ENCODE data around the gene TSBP1. TPM values are rescaled to one million over a fixed set of nuclear protein-coding genes. Genes with fewer than 3 reads are reported as not detected.
"Not testable (repeated sequence)": the region's sequence is repeated elsewhere in the genome, so short reads cannot be mapped to it uniquely, and the experiment has no call there.

The TSBP1 gene
- total RNA-seq, 1 donor from 2014 or later = not detected

DNA sequence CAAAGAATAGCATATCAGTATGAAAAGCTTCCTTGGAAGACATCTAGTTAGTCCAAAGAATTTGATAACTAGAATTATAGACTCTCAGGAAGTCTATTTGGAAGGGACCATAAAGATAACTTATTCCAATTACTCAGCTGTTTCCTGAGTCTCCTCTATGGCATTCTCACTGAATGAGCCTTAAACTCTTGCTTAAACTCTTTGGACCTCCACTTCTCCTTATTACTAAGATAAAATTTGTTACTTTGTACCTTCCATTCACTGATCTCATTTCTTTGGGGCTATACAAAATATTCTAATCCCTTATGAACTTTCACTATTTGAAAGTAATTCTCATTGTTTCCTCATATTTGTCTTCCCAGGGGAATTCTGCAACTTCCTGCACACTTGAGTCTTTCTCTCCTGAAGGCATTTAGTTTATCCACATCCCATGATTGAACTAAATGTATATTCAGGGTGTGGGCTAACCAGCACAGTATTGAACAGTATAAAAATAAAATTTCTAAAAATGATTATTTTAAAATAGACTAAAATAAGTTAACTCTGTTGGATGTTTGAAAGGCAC is 80.7 kb downstream of the TSBP1 start:
- H3K4me3 ChIP-seq = no peak overlapping the region
- no peak for DNase-seq (ENCODE audit: extremely low spot score in 2 of 2)
- TF ChIP-seq POLR2AphosphoS5 (IDR thresholded peaks at IDR 0.05; ENCODE audit: insufficient read depth in 1 of 2, low read depth in 1 of 2) = no peak
- TF ChIP-seq, protein P1, sequence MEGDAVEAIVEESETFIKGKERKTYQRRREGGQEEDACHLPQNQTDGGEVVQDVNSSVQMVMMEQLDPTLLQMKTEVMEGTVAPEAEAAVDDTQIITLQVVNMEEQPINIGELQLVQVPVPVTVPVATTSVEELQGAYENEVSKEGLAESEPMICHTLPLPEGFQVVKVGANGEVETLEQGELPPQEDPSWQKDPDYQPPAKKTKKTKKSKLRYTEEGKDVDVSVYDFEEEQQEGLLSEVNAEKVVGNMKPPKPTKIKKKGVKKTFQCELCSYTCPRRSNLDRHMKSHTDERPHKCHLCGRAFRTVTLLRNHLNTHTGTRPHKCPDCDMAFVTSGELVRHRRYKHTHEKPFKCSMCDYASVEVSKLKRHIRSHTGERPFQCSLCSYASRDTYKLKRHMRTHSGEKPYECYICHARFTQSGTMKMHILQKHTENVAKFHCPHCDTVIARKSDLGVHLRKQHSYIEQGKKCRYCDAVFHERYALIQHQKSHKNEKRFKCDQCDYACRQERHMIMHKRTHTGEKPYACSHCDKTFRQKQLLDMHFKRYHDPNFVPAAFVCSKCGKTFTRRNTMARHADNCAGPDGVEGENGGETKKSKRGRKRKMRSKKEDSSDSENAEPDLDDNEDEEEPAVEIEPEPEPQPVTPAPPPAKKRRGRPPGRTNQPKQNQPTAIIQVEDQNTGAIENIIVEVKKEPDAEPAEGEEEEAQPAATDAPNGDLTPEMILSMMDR (IDR thresholded peaks at IDR 0.05) = no peak
- no peak for TF ChIP-seq POLR2A (IDR thresholded peaks at IDR 0.05)
- H3K36me3 ChIP-seq = no peaks in the 10 kb centered on the region
- intact Hi-C loops (cut with DNase I) = no loop called here
- H3K27me3 ChIP-seq = no peaks in the 10 kb centered on the region
- no peaks in the 10 kb centered on the region for H3K9me3 ChIP-seq
- H3K27ac ChIP-seq = no peak overlapping the region
- H3K4me1 ChIP-seq = no peaks in the 10 kb centered on the region

DNA sequence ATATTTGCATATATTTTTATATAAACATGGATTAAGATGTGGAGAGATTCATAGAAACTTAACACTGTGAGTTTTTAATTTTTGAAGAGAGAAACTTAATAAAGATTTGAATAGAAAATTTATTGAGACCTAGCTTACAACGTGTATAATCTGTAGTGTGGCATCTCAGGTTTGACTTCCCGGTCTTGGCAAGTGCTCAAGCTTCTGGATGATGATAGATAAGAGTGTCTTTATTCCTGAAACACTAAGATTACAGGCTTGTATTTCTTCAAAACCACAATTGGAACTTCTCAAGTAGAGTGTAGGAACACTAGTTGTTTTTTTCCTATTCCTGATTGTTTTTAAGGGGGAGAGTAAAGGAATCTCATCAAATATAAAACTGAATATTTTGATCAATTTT is 83.3 kb downstream of the TSBP1 start:
- H3K36me3 ChIP-seq = no peaks in the 10 kb centered on the region
- no peak overlapping the region for H3K4me3 ChIP-seq
- intact Hi-C loops (cut with DNase I) = no loop called here
- no peak overlapping the region for H3K27ac ChIP-seq
- no peaks in the 10 kb centered on the region for H3K4me1 ChIP-seq
- no peak for DNase-seq (ENCODE audit: extremely low spot score in 2 of 2)
- H3K9me3 ChIP-seq = no peaks in the 10 kb centered on the region
- TF ChIP-seq POLR2AphosphoS5 (IDR thresholded peaks at IDR 0.05; ENCODE audit: insufficient read depth in 1 of 2, low read depth in 1 of 2) = no peak
- TF ChIP-seq POLR2A (IDR thresholded peaks at IDR 0.05) = no peak
- H3K27me3 ChIP-seq = no peaks in the 10 kb centered on the region

GRCh38 chr6:32273801-32274577 is 97.7 kb downstream of the TSBP1 start:
- H3K36me3 ChIP-seq; H3K27me3 ChIP-seq; H3K27ac ChIP-seq; H3K4me1 ChIP-seq; DNase-seq (ENCODE audit: extremely low spot score in 2 of 2); H3K9me3 ChIP-seq; intact Hi-C loops (cut with DNase I); H3K4me3 ChIP-seq: not testable (repeated sequence)

GRCh38 chr6:32271429-32271828 is 100.3 kb downstream of the TSBP1 start:
- Histone ChIP-seq H3K27ac (no peak overlapping the region), H3K27me3 (no peaks in the 10 kb centered on the region), H3K4me3 (no peak overlapping the region), H3K4me1 (no peaks in the 10 kb centered on the region), H3K9me3 (no peaks in the 10 kb centered on the region), H3K36me3 (no peaks in the 10 kb centered on the region)
- DNase-seq (ENCODE audit: extremely low spot score in 2 of 2) = no peak
- TF ChIP-seq, protein P1 (IDR thresholded peaks at IDR 0.05) = no peak
- no peak for TF ChIP-seq POLR2AphosphoS5 (IDR thresholded peaks at IDR 0.05; ENCODE audit: insufficient read depth in 1 of 2, low read depth in 1 of 2)
- TF ChIP-seq POLR2A (IDR thresholded peaks at IDR 0.05) = no peak
- intact Hi-C loops (cut with DNase I) = no loop called here

DNA sequence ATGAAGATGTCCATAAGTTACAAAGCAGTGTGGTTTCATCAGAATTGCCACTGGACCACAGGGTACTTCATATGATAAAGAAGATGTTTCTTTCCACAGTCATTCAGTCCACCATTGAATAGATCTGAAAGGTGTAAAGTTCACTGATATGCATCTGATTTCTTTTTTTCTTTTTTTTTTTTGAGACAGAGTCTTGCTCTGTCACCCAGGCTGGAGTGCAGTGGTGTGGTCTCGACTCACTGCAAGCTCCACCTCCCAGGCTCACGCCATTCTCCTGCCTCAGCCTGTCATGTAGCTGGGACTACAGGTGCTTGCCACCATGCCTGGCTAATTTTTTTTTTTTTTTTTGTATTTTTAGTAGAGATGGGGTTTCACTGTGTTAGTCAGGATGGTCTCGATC is 103.2 kb downstream of the TSBP1 start:
- H3K27me3 ChIP-seq; intact Hi-C loops (cut with DNase I); H3K27ac ChIP-seq; H3K4me1 ChIP-seq; H3K36me3 ChIP-seq; H3K4me3 ChIP-seq; H3K9me3 ChIP-seq; DNase-seq (ENCODE audit: extremely low spot score in 2 of 2): not testable (repeated sequence)

- no peaks in the 10 kb centered on the region for H3K36me3 ChIP-seq
- H3K27me3 ChIP-seq = no peaks in the 10 kb centered on the region
- no peaks in the 10 kb centered on the region for H3K4me1 ChIP-seq
- TF ChIP-seq, protein P1 (IDR thresholded peaks at IDR 0.05) = no peak
- no peak for TF ChIP-seq POLR2A (IDR thresholded peaks at IDR 0.05)
- TF ChIP-seq POLR2AphosphoS5 (IDR thresholded peaks at IDR 0.05; ENCODE audit: insufficient read depth in 1 of 2, low read depth in 1 of 2) = no peak
- H3K9me3 ChIP-seq = no peaks in the 10 kb centered on the region
- DNase-seq (ENCODE audit: extremely low spot score in 2 of 2) = no peak
- intact Hi-C loops (cut with DNase I) = no loop called here
- H3K27ac ChIP-seq = no peak overlapping the region
- H3K4me3 ChIP-seq = no peak overlapping the region
These were observed 104.7 kb downstream of the TSBP1 start for GRCh38 chr6:32267035-32267434.

DNA sequence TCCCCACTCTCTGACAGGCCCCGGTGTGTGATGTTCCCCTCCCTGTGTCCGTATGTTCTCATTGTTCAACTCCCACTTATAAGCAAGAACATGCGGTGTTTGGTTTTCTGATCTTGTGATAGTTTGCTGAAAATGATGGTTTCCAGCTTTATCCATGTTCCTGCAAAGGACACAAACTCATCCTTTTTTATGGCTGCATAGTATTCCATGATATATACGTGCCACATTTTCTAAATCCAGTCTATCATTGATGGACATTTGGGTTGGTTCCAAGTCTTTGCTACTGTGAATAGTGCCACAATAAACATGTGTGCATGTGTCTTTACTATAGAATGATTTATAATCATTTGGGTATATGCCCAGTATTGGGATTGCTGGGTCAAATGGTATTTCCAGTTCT is 114.4 kb downstream of the TSBP1 start:
- peaks cover 18% of the 10 kb centered on the region for H3K4me1 ChIP-seq
- H3K27ac ChIP-seq; DNase-seq (ENCODE audit: extremely low spot score in 2 of 2); H3K9me3 ChIP-seq; H3K4me3 ChIP-seq; intact Hi-C loops (cut with DNase I); H3K27me3 ChIP-seq; H3K36me3 ChIP-seq: not testable (repeated sequence)
